ENCODE results near the gene ELP5.

DNA sequence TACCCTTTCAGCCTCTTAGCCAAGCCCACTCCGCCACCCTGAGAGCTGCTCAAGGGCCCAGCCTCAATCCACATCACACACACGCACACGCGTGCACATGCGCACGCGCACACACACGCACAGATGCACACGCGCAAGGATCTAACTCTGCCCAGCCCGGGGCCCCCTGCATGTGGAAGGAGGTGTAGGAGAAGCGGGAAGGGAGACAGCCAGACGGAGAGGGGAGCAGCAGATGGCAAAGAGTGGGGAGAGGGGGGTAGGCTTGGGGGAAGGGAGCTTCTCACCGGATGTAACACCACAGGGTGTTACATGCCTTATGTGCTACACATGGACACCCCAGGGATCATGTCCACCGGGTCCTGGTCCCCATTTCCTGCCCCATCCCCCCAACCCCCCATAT lies 47.7 kb upstream of the ELP5 start:
- TF ChIP-seq JUND (IDR thresholded peaks at IDR 0.05) (no peak), GABPA (IDR thresholded peaks at IDR 0.05; ENCODE audit: low read depth) (no peak), SIN3A (IDR thresholded peaks at IDR 0.05; ENCODE audit: borderline replicate concordance, low read depth, low read length) (no peak), EP300 (IDR thresholded peaks at IDR 0.05; ENCODE audit: borderline replicate concordance in 1 of 2, low read depth in 1 of 2, low read length in 1 of 2) (no peak), FOSL2 (IDR thresholded peaks at IDR 0.05; ENCODE audit: borderline replicate concordance, low read depth) (no peak), EZH2phosphoT487 (IDR thresholded peaks at IDR 0.05; ENCODE audit: borderline replicate concordance, low read depth) (no peak), FOXJ3 (CRISPR knock-in tag; IDR thresholded peaks at IDR 0.05) (no peak)
- TF ChIP-seq, protein P1, sequence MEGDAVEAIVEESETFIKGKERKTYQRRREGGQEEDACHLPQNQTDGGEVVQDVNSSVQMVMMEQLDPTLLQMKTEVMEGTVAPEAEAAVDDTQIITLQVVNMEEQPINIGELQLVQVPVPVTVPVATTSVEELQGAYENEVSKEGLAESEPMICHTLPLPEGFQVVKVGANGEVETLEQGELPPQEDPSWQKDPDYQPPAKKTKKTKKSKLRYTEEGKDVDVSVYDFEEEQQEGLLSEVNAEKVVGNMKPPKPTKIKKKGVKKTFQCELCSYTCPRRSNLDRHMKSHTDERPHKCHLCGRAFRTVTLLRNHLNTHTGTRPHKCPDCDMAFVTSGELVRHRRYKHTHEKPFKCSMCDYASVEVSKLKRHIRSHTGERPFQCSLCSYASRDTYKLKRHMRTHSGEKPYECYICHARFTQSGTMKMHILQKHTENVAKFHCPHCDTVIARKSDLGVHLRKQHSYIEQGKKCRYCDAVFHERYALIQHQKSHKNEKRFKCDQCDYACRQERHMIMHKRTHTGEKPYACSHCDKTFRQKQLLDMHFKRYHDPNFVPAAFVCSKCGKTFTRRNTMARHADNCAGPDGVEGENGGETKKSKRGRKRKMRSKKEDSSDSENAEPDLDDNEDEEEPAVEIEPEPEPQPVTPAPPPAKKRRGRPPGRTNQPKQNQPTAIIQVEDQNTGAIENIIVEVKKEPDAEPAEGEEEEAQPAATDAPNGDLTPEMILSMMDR (IDR thresholded peaks at IDR 0.05): no peak
- TF ChIP-seq, protein P2, sequence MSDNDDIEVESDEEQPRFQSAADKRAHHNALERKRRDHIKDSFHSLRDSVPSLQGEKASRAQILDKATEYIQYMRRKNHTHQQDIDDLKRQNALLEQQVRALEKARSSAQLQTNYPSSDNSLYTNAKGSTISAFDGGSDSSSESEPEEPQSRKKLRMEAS (IDR thresholded peaks at IDR 0.05; ENCODE audit: low read depth): no peak
- TF ChIP-seq, protein P3, sequence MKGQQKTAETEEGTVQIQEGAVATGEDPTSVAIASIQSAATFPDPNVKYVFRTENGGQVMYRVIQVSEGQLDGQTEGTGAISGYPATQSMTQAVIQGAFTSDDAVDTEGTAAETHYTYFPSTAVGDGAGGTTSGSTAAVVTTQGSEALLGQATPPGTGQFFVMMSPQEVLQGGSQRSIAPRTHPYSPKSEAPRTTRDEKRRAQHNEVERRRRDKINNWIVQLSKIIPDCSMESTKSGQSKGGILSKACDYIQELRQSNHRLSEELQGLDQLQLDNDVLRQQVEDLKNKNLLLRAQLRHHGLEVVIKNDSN (IDR thresholded peaks at IDR 0.05; ENCODE audit: borderline replicate concordance, low read depth): no peak
- TF ChIP-seq, protein P4, sequence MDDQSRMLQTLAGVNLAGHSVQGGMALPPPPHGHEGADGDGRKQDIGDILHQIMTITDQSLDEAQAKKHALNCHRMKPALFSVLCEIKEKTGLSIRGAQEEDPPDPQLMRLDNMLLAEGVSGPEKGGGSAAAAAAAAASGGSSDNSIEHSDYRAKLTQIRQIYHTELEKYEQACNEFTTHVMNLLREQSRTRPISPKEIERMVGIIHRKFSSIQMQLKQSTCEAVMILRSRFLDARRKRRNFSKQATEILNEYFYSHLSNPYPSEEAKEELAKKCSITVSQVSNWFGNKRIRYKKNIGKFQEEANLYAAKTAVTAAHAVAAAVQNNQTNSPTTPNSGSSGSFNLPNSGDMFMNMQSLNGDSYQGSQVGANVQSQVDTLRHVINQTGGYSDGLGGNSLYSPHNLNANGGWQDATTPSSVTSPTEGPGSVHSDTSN (IDR thresholded peaks at IDR 0.05): no peak

Data from SK-N-SH (cell line).